ENCODE results near the gene SEPTIN10. TPM values are rescaled to one million over a fixed set of nuclear protein-coding genes. Genes with fewer than 3 reads are reported as not detected.

SEPTIN10 gene
- total and polyA plus RNA-seq, 2 donors (not counting 1 experiment from before 2014, with no cell fraction given), result 90.3 to 99.4 TPM

DNA sequence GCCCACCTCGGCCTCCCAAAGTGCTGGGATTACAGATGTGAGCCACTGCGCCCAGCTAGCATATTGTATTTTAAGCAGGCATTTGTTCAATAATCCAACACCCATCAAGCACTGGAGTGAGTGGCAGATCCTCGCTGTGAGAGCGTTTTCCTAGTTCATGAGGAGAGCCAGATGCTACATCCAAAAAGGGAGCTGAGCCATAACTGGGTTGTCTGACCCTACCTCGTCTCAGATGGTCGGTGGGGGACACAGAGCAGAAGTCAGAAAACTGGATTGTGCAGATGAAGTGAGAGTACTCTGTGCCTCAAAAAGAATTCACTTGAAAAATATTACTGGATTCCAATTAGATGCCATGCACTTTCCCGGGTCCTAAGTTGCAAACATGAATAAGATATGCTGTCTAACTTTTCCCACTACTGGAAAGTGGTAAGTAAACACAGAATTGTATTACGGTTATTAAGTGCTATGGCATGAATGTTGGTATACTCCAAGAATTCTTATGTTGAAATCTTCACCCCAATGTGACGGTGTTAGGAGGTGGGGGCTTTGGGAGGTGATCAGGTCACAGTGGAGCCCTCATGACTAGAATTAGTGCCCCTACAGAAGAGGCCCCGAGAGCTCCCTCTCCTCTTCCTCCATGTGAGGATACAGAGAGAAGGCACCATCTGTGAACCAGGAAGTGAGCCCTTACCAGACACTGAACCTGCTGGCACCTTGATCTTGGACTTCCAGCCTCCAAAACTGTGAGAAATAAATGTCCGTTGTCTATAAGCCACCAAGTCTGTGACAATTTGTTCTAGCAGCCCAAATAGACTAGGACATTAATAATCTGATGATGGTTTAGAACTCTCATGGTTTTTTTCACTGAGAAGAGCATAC is 21.9 kb upstream of the SEPTIN10 start:
- no peak overlapping the region for H3K9ac ChIP-seq (ENCODE audit: insufficient read depth, low read length)
- H3K9me3 ChIP-seq (ENCODE audit: control insufficient read depth, insufficient read depth, low read depth, low read length), result no peaks in the 10 kb centered on the region
- H3K79me2 ChIP-seq (ENCODE audit: control insufficient read depth, insufficient read depth, low read length), result no peaks in the 10 kb centered on the region
- no peaks in the 10 kb centered on the region for H3K27me3 ChIP-seq (ENCODE audit: control insufficient read depth, insufficient read depth, low read length)
- no peaks in the 10 kb centered on the region for H4K20me1 ChIP-seq (ENCODE audit: control insufficient read depth, extremely low read depth, insufficient read depth, low read length)
- no peak overlapping the region for H3K4me2 ChIP-seq (ENCODE audit: extremely low read depth, insufficient read depth, low read length)
- no peaks in the 10 kb centered on the region for H3K36me3 ChIP-seq (ENCODE audit: control insufficient read depth, insufficient read depth, low read length)
- no peak overlapping the region for H2AFZ ChIP-seq (ENCODE audit: low read length)
- no peak overlapping the region for H3K27ac ChIP-seq (ENCODE audit: insufficient read depth, low read length)
- H3K4me1 ChIP-seq (ENCODE audit: control insufficient read depth, extremely low read depth, insufficient read depth, low read length), result no peaks in the 10 kb centered on the region
- H3K4me3 ChIP-seq (replicated peaks in 1 of 4; ENCODE audit: control extremely low read depth in 1 of 4, insufficient read depth in 1 of 4, low read depth in 3 of 4, low read length in 4 of 4), result no peak overlapping the region
- DNase-seq (ENCODE audit: low read depth in 2 of 2), result no peak
- TF ChIP-seq, protein P1, sequence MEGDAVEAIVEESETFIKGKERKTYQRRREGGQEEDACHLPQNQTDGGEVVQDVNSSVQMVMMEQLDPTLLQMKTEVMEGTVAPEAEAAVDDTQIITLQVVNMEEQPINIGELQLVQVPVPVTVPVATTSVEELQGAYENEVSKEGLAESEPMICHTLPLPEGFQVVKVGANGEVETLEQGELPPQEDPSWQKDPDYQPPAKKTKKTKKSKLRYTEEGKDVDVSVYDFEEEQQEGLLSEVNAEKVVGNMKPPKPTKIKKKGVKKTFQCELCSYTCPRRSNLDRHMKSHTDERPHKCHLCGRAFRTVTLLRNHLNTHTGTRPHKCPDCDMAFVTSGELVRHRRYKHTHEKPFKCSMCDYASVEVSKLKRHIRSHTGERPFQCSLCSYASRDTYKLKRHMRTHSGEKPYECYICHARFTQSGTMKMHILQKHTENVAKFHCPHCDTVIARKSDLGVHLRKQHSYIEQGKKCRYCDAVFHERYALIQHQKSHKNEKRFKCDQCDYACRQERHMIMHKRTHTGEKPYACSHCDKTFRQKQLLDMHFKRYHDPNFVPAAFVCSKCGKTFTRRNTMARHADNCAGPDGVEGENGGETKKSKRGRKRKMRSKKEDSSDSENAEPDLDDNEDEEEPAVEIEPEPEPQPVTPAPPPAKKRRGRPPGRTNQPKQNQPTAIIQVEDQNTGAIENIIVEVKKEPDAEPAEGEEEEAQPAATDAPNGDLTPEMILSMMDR (conservative IDR thresholded peaks at IDR 0.05 in 1 of 2, IDR thresholded peaks at IDR 0.05 in 1 of 2; ENCODE audit: low read depth in 1 of 2, low read length in 2 of 2), result no peak
- TF ChIP-seq EZH2 (IDR thresholded peaks at IDR 0.05; ENCODE audit: low read length, missing control alignments), result no peak

DNA sequence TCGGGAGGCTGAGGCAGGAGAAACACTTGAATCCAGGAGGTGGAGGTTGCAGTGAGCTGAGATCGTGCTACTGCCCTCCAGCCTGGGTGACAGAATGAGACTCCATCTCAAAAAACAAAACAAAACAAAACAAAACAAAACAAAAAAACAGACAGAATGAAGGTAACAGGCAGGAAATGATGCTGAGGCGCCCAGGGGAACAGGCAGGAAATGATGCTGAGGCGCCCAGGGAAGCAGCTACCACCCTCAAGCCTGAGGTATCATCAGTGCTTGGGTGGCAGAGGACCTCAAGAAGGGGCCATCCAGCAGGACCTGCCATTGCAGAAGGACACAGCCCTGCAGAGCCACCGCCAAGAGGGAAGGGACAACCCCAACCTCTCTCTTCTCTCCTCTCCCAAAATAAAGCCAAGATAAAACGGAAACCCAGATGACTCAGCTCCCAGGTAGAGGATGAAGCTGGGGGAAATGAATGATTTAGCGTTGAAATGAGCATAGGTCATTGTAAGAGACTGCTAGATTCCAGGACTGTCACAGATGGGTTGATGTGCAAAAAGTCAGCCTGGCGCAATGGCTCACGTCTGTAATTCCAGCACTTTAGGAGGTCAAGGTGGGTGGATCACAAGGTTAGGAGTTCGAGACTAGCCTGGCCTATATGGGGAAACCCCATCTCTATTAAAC is 19.7 kb upstream of the SEPTIN10 start:
- no peak for TF ChIP-seq EZH2 (IDR thresholded peaks at IDR 0.05; ENCODE audit: low read length, missing control alignments)
- TF ChIP-seq, protein P1 (conservative IDR thresholded peaks at IDR 0.05 in 1 of 2, IDR thresholded peaks at IDR 0.05 in 1 of 2; ENCODE audit: low read depth in 1 of 2, low read length in 2 of 2), result no peak
- no peaks in the 10 kb centered on the region for H3K9me3 ChIP-seq (ENCODE audit: control insufficient read depth, insufficient read depth, low read depth, low read length)
- no peak overlapping the region for H3K4me2 ChIP-seq (ENCODE audit: extremely low read depth, insufficient read depth, low read length)
- no peaks in the 10 kb centered on the region for H3K79me2 ChIP-seq (ENCODE audit: control insufficient read depth, insufficient read depth, low read length)
- H3K36me3 ChIP-seq (ENCODE audit: control insufficient read depth, insufficient read depth, low read length), result no peaks in the 10 kb centered on the region
- no peak overlapping the region for H3K27ac ChIP-seq (ENCODE audit: insufficient read depth, low read length)
- H3K4me1 ChIP-seq (ENCODE audit: control insufficient read depth, extremely low read depth, insufficient read depth, low read length), result no peaks in the 10 kb centered on the region
- no peak overlapping the region for H3K9ac ChIP-seq (ENCODE audit: insufficient read depth, low read length)
- no peak for DNase-seq (ENCODE audit: low read depth in 2 of 2)
- no peaks in the 10 kb centered on the region for H4K20me1 ChIP-seq (ENCODE audit: control insufficient read depth, extremely low read depth, insufficient read depth, low read length)
- H2AFZ ChIP-seq (ENCODE audit: low read length), result no peak overlapping the region
- no peak overlapping the region for H3K4me3 ChIP-seq (replicated peaks in 1 of 4; ENCODE audit: control extremely low read depth in 1 of 4, insufficient read depth in 1 of 4, low read depth in 3 of 4, low read length in 4 of 4)
- no peaks in the 10 kb centered on the region for H3K27me3 ChIP-seq (ENCODE audit: control insufficient read depth, insufficient read depth, low read length)

DNA sequence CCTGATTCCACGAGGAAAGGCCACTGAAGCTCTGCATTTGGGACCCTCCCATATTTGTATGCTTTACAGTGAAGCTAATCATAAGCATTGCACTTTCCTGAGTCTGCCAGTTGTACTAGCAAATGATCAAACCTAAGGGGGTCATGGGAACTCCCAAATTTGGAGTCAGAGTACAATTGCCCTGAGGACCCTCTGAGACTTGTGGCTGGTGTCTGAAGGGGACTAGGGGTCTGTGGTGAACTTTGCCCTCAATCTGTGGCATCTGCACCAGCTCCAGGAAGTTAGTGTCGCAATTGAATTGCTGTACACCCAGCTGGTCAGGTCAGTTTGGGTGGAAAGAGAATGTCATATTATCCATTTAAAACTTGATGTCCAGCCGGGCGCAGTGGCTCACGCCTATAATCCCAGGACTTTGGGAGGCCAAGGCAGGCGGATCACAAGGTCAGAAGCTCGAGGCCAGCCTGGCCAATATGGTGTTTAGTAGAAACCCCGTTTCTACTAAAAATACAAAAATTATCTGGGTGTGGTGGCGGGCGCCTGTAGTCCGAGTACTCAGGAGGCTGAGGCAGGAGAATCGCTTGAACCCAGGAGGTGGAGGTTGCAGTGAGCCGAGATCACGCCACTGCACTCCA is 18.5 kb upstream of the SEPTIN10 start:
- Histone ChIP-seq H3K4me2 (ENCODE audit: extremely low read depth, insufficient read depth, low read length) (no peak overlapping the region), H3K79me2 (ENCODE audit: control insufficient read depth, insufficient read depth, low read length) (no peaks in the 10 kb centered on the region), H3K4me3 (replicated peaks in 1 of 4; ENCODE audit: control extremely low read depth in 1 of 4, insufficient read depth in 1 of 4, low read depth in 3 of 4, low read length in 4 of 4) (no peak overlapping the region), H3K36me3 (ENCODE audit: control insufficient read depth, insufficient read depth, low read length) (no peaks in the 10 kb centered on the region), H3K27me3 (ENCODE audit: control insufficient read depth, insufficient read depth, low read length) (no peaks in the 10 kb centered on the region), H2AFZ (ENCODE audit: low read length) (no peak overlapping the region), H4K20me1 (ENCODE audit: control insufficient read depth, extremely low read depth, insufficient read depth, low read length) (no peaks in the 10 kb centered on the region), H3K9me3 (ENCODE audit: control insufficient read depth, insufficient read depth, low read depth, low read length) (no peaks in the 10 kb centered on the region), H3K4me1 (ENCODE audit: control insufficient read depth, extremely low read depth, insufficient read depth, low read length) (no peaks in the 10 kb centered on the region), H3K9ac (ENCODE audit: insufficient read depth, low read length) (no peak overlapping the region), H3K27ac (ENCODE audit: insufficient read depth, low read length) (no peak overlapping the region)
- no peak for DNase-seq (ENCODE audit: low read depth in 2 of 2)
- TF ChIP-seq, protein P1 (conservative IDR thresholded peaks at IDR 0.05 in 1 of 2, IDR thresholded peaks at IDR 0.05 in 1 of 2; ENCODE audit: low read depth in 1 of 2, low read length in 2 of 2), result no peak
- TF ChIP-seq EZH2 (IDR thresholded peaks at IDR 0.05; ENCODE audit: low read length, missing control alignments), result no peak
